Measurements from ENCODE around the gene CDC42EP2. TPM values are rescaled to one million over a fixed set of nuclear protein-coding genes. Genes with fewer than 3 reads are reported as not detected.

Gene CDC42EP2
- total RNA-seq, 1 donor from 2014 or later, result 0.92 TPM

DNA sequence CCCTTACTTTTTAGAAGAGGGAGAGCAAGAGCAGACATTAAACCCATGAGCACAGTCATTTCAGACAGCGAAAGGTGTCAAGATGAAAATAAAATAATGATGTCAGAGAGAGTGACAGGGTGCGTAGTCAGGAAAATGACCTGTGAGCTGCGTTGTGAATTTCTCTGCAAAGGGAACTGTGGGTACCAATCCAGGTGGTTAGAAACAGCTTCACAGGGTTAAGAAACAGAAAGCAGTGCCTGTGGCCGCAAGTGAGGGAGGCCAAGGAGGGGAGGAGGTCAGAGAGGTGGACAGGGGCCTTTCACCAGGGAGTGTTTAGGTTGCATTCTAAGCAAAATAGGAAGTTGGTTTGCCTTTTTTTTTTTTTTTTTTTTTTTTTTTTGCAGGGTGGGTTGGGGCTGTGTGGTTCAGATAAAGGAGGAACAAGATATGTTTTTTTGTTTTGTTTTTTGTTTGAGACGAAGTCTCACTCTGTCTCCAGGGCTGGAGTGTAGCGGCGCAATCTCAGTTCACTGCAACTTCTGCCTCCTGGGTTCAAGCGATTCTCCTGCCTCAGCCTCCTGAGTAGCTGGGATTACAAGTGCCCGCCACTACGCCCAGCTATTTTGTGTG, 47.8 kb downstream of the CDC42EP2 start:
- no peak for ATAC-seq

DNA sequence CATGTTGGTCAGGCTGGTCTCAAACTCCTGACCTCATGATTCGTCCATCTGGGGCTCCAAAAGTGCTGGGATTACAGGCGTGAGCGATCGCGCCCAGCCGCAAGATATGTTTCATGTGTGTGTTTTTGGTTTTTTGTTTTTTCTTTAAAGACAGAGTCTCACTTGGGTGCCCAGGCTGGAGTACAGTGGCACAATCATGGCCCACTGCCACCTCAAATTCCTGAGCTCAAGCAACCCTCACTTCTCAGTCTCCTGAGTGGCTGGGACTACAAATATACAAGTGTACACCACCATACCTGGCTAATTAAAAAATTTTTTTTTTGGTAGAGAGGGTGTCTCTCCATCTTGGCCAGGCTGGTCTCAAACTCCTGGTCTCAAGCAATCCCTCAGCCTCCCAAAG, 48.3 kb downstream of the CDC42EP2 start:
- no peak for ATAC-seq

DNA sequence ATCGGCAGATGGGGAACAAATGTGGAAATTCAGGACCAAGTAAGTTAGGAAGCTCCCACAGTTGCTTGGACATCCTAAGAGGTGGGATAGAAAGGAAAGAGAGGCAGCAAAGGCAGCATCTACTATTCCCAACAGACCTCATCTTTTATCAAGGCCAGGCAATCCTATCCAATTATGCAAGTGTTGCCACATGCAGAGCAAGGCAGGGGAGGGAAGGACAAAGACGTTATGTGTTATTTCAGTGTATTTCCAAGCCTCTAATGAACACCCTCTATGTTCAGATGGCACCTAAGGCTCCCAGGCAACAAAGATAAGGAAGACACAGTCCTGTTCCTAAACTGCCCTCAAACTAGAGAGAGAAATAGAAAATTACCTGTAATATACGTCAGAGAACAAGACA, 49.1 kb downstream of the CDC42EP2 start:
- ATAC-seq, result no peak

DNA sequence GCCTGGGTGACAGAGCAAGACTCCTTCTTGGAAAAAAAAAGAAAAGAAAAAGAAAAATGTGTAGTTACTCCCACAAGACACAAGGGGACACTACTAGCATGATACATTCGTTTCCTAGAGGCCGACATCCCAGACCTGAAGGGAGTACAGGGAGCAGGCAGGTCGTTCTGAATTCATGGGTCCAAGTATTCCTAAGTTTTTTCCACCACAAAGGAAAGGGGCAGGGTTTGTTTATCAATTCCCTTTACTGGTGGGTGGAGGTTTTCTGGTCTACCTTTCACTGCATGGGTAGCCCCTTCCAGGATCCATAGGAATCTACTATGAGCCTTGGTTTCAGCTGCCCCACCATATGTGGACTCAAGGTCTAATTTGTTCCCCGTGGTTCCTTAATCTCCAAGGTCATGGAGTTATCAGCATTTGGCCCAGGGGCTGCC, 51.7 kb downstream of the CDC42EP2 start:
- peak; percentile 87 for ATAC-seq

DNA sequence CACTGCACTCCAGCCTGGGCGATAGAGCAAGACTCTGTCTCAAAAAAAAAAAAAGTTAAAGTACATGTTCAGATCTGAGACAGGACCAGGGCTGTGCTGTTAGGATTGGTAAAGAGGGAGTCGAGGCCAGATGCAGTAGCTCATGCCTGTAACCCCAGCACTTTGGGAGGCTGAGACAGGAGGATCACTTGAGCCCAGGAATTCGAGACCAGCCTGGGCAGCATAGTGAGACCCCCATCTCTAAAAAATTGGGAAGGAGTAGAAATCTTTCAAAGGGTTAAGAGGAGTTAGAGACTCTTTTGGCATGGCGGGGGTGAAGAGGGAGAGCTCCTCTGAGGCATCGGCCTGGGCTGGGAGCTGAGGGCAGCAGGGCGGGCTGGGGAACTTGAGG, 56.0 kb downstream of the CDC42EP2 start:
- no peak for ATAC-seq

Other genes with a start within 250 kb of the CDC42EP2 start
- gene CDCA5, start 230.8 kb upstream of the CDC42EP2 start, total RNA-seq, result 14.1 TPM
- gene ZFPL1, start 230.6 kb upstream of the CDC42EP2 start, total RNA-seq, result 25.7 TPM
- 76.4 TPM for gene VPS51, start 218.7 kb upstream of the CDC42EP2 start, total RNA-seq
- 53.2 TPM for gene TM7SF2, start 203.0 kb upstream of the CDC42EP2 start, total RNA-seq
- 9.4 TPM for gene ZNHIT2, start 197.2 kb upstream of the CDC42EP2 start, total RNA-seq
- gene FAU, start 192.7 kb upstream of the CDC42EP2 start, total RNA-seq, result 758 TPM
- 63.9 TPM for gene MRPL49, start 192.5 kb upstream of the CDC42EP2 start, total RNA-seq
- gene SYVN1, start 180.3 kb upstream of the CDC42EP2 start, total RNA-seq, result 28.1 TPM
- not detected for gene SPDYC, start 144.6 kb upstream of the CDC42EP2 start, total RNA-seq
- gene CAPN1, start 132.9 kb upstream of the CDC42EP2 start, total RNA-seq, result 510 TPM
- 11.2 TPM for gene POLA2, start 52.9 kb upstream of the CDC42EP2 start, total RNA-seq
- 30.4 TPM for gene DPF2, start 19.0 kb downstream of the CDC42EP2 start, total RNA-seq
- 0.16 TPM for gene TIGD3, start 39.9 kb downstream of the CDC42EP2 start, total RNA-seq
- 3.4 TPM for gene SLC25A45, start 67.8 kb downstream of the CDC42EP2 start, total RNA-seq
- gene FRMD8, start 71.8 kb downstream of the CDC42EP2 start, total RNA-seq, result 37.1 TPM
- gene NEAT1, start 107.9 kb downstream of the CDC42EP2 start, total RNA-seq, result 389 TPM
- 4,086 TPM for gene MALAT1, start 184.2 kb downstream of the CDC42EP2 start, total RNA-seq
- 36.7 TPM for gene SCYL1, start 210.2 kb downstream of the CDC42EP2 start, total RNA-seq
- gene LTBP3, start 243.5 kb downstream of the CDC42EP2 start, total RNA-seq, result 20.9 TPM